Chondrocyte (in vitro differentiated cells): ENCODE data around the gene IDH2. TPM values are rescaled to one million over a fixed set of nuclear protein-coding genes. Genes with fewer than 3 reads are reported as not detected.

Source experiments
- DNase-seq: peaks from one replicate; pipeline ENCODE4 v3.0.0; 2021; ENCODE audit warnings: mixed read lengths, low spot score
- H3K27ac Mint-ChIP-seq: one replicate; pipeline ENCODE4 v1.8.0; 2021; ENCODE audit warnings: mild to moderate bottlenecking, moderate library complexity, mixed read lengths; ENCODE audit not compliant: unreplicated experiment
- H3K27me3 Mint-ChIP-seq: 2 replicates; pipeline ENCODE4 v1.8.0; 2021; ENCODE audit warnings: low read depth, mixed read lengths
- H3K36me3 Mint-ChIP-seq: 2 replicates; pipeline ENCODE4 v1.8.0; 2021; ENCODE audit warnings: low read depth, mixed read lengths
- H3K4me1 Mint-ChIP-seq: 2 replicates; pipeline ENCODE4 v1.8.0; 2021; ENCODE audit warnings: low read depth, mild to moderate bottlenecking, mixed read lengths
- H3K4me3 Mint-ChIP-seq: one replicate; pipeline ENCODE4 v1.8.0; 2021; ENCODE audit warnings: mild to moderate bottlenecking, moderate library complexity, mixed read lengths; ENCODE audit not compliant: unreplicated experiment
- H3K9me3 Mint-ChIP-seq: 2 replicates; pipeline ENCODE4 v1.8.0; 2021; ENCODE audit warnings: low read depth, mixed read lengths
- total RNA-seq: library from RNA; stranded (reverse); gene quantifications from 3 replicates; pipeline ENCODE4 v1.2.1, GENCODE V29; 2021
- TF ChIP-seq, protein P1 (sequence below): fragments of 200-600 bp; sonication (generic); IDR thresholded peaks from 2 replicates; pipeline ENCODE4 v1.5.0; 2021; ENCODE audit warnings: antibody characterized with exemption, mild to moderate bottlenecking, moderate library complexity

Gene IDH2
- total RNA-seq, 1 donor from 2014 or later: 126 TPM

DNA sequence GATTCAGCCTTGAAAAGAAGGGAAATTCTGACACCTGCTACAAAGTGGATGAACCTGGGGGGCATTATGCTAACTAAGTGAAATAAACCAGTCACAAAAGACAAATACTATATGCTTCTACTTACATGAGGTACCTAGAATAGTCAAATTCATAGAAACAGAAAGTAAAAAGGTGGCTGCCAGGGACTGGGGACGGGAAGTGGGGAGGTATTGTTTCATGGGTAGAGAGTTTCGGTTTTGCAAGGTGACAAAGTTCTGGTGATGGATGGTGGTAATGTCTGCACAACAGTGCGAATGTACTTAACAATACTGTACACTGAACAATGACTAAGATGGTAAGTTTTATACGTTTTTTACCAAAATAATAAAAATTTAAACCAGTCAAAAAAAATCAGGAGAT lies 4.8 kb downstream of the IDH2 start:
- Mint-ChIP-seq H3K27ac (peak overlapping the region; percentile 95), H3K27me3 (no peaks in the 10 kb centered on the region), H3K4me1 (peaks cover 66% of the 10 kb centered on the region), H3K36me3 (no peaks in the 10 kb centered on the region), H3K9me3 (no peaks in the 10 kb centered on the region), H3K4me3 (peak overlapping the region; percentile 23)
- TF ChIP-seq, protein P1, sequence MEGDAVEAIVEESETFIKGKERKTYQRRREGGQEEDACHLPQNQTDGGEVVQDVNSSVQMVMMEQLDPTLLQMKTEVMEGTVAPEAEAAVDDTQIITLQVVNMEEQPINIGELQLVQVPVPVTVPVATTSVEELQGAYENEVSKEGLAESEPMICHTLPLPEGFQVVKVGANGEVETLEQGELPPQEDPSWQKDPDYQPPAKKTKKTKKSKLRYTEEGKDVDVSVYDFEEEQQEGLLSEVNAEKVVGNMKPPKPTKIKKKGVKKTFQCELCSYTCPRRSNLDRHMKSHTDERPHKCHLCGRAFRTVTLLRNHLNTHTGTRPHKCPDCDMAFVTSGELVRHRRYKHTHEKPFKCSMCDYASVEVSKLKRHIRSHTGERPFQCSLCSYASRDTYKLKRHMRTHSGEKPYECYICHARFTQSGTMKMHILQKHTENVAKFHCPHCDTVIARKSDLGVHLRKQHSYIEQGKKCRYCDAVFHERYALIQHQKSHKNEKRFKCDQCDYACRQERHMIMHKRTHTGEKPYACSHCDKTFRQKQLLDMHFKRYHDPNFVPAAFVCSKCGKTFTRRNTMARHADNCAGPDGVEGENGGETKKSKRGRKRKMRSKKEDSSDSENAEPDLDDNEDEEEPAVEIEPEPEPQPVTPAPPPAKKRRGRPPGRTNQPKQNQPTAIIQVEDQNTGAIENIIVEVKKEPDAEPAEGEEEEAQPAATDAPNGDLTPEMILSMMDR: no peak
- no peak for DNase-seq

DNA sequence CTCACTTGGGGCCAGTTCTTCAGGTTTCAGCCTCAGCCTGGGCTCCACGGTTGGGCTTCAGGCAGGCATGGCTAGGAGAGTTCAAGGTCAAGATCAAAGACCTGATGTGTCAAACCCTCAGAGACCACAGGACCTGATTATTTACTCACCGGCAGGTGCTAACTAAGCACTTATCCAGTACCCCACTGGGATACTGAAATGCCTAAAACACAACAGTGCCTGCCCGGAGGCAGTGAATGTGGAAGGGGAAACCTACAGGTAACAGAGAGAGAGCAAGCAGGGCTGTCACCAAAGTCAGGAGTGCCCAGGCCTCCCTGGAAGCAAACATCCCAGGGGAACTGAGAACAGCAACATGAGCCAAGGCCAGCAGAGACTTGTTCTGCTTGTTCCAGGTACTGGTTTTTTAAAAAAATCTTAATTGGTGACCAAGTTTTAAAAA lies 6.7 kb downstream of the IDH2 start:
- no peaks in the 10 kb centered on the region for H3K27me3 Mint-ChIP-seq
- TF ChIP-seq, protein P1: no peak
- no peak for DNase-seq
- H3K9me3 Mint-ChIP-seq: no peaks in the 10 kb centered on the region
- H3K4me3 Mint-ChIP-seq: no peak overlapping the region
- peak overlapping the region; percentile 45 for H3K27ac Mint-ChIP-seq
- H3K4me1 Mint-ChIP-seq: peaks cover 61% of the 10 kb centered on the region
- peaks cover 8% of the 10 kb centered on the region for H3K36me3 Mint-ChIP-seq

DNA sequence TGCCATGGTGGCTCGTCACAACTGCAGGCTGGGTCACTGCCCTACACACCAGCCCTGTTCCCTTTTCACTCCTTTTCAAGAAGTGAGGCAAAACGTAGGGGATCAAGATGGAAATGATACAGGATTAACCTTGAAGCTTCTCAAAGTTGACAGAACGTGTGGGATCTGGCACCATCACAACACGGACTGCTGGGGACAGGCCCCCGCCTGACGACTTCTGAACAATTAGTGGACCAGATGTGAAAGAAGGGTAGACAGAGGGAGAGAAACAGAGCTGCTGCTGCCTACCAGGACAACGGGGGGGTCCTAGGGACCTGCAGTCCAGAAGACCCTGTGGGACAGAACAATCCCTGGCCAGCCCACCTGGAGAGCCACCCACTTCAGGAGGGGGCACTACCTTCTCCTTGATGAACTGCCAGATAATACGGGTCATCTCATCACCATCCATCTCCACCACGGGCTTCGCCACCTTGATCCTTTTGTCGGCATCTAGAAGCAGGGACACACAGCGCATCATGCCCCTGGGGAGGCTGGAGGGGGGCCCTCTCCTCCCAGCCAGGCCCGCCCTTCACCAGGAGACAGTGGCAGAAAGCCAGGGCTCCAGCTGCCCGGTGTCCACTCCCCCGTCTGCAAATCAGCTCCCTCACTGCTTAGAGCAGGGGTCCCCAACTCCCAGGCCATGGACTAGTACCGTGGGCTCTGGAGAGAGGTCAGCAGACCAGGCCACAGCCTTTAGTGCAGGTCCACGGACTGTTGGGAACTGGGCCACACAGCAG lies 10.9 kb downstream of the IDH2 start:
- Mint-ChIP-seq H3K4me3 (no peak overlapping the region), H3K9me3 (no peaks in the 10 kb centered on the region), H3K27me3 (no peaks in the 10 kb centered on the region), H3K4me1 (peaks cover 19% of the 10 kb centered on the region), H3K36me3 (peaks cover 28% of the 10 kb centered on the region), H3K27ac (no peak overlapping the region)
- DNase-seq: peak; percentile 49
- TF ChIP-seq, protein P1: no peak

DNA sequence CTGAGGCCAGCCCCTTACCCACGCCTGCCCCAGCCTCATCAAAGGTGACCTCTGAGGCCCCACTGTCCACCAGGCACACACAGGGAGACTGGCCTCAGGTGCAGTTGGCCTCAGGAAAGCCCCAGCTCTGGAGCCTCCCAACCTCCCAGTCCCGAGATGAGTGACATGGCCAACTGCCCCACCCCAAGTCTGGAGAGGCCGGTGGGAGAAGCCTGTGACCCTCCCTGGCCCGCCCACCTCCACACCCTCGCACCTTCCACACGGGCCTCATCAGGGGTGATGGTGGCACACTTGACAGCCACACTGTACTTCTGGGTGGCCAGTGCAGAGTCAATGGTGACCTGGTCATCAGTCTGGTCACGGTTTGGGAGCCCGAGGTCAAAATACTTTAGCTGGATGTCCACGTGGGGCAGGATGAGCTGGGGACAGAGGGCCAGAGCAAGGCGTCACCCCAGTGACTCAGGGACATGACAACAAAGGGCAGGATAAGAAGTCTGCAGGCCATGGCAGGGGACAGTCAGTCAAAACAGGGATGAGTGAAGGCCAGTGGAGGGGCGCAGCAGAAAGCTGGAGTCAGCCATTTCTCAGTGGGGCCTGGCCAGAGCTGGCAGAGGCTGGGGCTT lies 11.9 kb downstream of the IDH2 start:
- DNase-seq: no peak
- Mint-ChIP-seq H3K36me3 (peaks cover 32% of the 10 kb centered on the region), H3K9me3 (no peaks in the 10 kb centered on the region), H3K27me3 (no peaks in the 10 kb centered on the region), H3K4me1 (peaks cover 12% of the 10 kb centered on the region), H3K4me3 (no peak overlapping the region), H3K27ac (no peak overlapping the region)
- TF ChIP-seq, protein P1: no peak

DNA sequence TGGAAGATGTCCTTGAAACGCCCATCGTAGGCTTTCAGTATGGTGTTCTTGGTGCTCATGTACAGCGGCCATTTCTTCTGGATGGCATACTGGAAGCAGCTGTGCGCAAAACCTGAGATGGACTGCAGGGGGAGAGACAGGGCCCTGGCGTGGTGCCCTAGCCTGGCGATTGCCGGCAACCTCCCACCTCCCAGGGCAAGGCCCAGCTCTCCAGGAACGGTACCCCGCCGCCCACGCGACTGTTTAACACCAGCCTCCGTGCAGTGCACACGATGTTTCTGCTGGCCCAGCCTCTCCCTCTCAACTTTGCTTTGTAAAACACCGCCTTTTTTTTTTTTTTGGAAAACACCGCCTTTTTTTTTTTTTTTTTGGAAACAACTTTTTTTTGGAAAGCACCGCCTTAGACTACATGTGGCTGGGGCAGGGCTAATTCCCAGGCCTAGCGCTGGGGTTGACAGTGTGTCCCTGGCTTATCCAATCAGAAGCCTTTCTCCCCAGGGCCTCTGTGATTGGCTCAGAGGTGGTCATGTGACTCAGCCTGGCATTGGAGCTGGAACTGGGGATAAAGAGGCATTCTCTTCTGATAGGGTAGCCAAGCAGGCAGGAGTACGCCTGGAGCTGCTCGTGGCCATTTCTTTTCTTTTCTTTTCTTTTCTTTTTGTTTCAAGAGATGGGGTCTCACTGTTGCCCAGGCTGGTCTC lies 14.7 kb downstream of the IDH2 start:
- DNase-seq: no peak
- peaks cover 6% of the 10 kb centered on the region for H3K4me1 Mint-ChIP-seq
- peaks cover 37% of the 10 kb centered on the region for H3K36me3 Mint-ChIP-seq
- no peak overlapping the region for H3K27ac Mint-ChIP-seq
- TF ChIP-seq, protein P1: no peak
- H3K9me3 Mint-ChIP-seq: no peaks in the 10 kb centered on the region
- no peaks in the 10 kb centered on the region for H3K27me3 Mint-ChIP-seq
- H3K4me3 Mint-ChIP-seq: no peak overlapping the region
